ENCODE data around the gene LMO2. TPM values are rescaled to one million over a fixed set of nuclear protein-coding genes. Genes with fewer than 3 reads are reported as not detected.
A peak's percentile ranks its signal among the peaks of the same experiment; 100 is the strongest.

Gene LMO2
- total RNA-seq (ENCODE audit: low replicate concordance), result 12.7 and 13.0 TPM in 2 replicates
- long read RNA-seq, partial matches to known transcripts, result 0 of 2 reads
- long read RNA-seq, other reads (novel, unspliced or antisense), result 1 of 2 reads

- Mint-ChIP-seq H3K4me1 (ENCODE audit: unreplicated experiment) (peaks cover 14% of the 10 kb centered on the region), H3K27ac (no peak within 1 kb of the TSS), H3K36me3 (no peaks in the 10 kb centered on the region), H3K4me3 (peak within 1 kb of the TSS; percentile 3), H3K27me3 (peaks cover 4% of the 10 kb centered on the region), H3K9me3 (no peaks in the 10 kb centered on the region)
- DNase-seq (ENCODE audit: extremely low spot score, unreplicated experiment), result no peak
- no peak for TF ChIP-seq CTCF (conservative IDR thresholded peaks at IDR 0.05)
Measured at GRCh38 chr11:33891714-33892327, at the start of gene LMO2. LMO2 (minus strand) TSS chr11:33892076; CDS start chr11:33869716, 22,360 bp downstream.

DNA sequence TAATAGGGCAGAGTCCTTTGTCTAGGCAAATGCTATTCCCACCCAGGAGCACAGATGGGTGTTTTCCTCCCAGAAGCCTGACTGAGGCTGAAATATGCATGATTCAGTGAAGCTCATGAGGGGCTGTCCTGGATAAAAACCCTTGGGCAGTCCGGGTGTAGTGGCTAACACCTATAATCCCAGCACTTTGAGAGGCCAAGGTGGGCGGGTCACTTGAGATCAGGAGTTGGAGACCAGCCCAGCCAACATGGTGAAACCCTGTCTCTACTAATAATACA, 48.6 kb upstream of the LMO2 start:
- Mint-ChIP-seq H3K27ac (no peak overlapping the region), H3K36me3 (no peaks in the 10 kb centered on the region), H3K4me1 (ENCODE audit: unreplicated experiment) (peaks cover 32% of the 10 kb centered on the region), H3K4me3 (no peak overlapping the region), H3K9me3 (no peaks in the 10 kb centered on the region), H3K27me3 (no peaks in the 10 kb centered on the region)
- TF ChIP-seq CTCF (conservative IDR thresholded peaks at IDR 0.05), result no peak
- no peak for DNase-seq (ENCODE audit: extremely low spot score, unreplicated experiment)

GRCh38 chr11:33936725-33937604, 45.1 kb upstream of the LMO2 start:
- H3K36me3 Mint-ChIP-seq, result no peaks in the 10 kb centered on the region
- H3K9me3 Mint-ChIP-seq, result no peaks in the 10 kb centered on the region
- no peaks in the 10 kb centered on the region for H3K27me3 Mint-ChIP-seq
- peak overlapping the region; percentile 43 for H3K27ac Mint-ChIP-seq
- no peak for TF ChIP-seq CTCF (conservative IDR thresholded peaks at IDR 0.05)
- H3K4me1 Mint-ChIP-seq (ENCODE audit: unreplicated experiment), result peaks cover 41% of the 10 kb centered on the region
- DNase-seq (ENCODE audit: extremely low spot score, unreplicated experiment), result no peak
- peak overlapping the region; percentile 41 for H3K4me3 Mint-ChIP-seq

DNA sequence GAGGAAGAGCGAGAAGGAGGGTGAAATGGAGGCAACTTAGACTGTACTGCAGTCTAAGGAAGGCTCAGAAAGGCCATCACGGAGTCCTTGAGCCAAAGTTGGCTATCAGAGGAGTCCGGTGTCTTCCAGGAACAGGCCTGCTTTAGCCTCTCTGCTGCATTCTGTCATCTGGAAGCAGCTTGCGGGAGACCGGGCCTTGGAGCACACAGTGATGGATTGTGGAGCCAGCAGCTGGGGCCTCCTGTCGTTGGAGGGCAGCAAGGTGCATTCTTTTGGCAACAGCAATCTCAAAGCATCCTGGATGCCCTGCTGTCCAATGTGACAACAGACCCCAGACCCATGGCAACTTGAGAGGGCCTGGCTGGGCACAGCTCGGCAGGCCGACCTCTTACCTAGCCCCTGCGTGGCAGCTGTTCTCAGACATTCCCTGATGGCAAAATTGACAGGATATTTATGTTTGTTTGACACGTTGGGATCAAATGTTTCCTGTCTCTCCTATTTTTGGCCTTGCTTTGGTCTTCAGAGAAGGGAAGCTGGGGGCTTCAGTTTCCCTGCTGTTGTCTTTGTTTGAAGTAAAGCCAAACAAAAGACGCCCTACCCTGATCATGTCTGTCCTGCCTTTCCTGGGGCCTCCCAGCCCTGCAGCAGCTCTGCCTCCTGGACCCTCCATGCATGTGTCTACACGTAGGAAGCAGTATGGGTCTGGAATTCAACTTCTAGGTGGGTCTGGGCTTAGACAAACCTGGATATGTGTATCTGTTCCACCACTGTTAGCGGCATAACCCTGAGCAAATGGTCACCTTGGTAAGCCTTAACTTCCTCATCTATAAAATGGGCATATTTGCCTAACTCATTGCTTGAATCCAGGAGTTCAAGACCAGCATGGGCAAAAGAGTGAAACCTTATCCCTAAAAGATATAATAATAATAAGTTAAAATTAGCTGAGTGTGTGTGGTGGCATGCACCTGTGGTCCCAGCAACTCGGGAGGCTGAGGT, 43.9 kb upstream of the LMO2 start:
- Mint-ChIP-seq H3K36me3 (no peaks in the 10 kb centered on the region), H3K4me1 (ENCODE audit: unreplicated experiment) (peaks cover 41% of the 10 kb centered on the region), H3K27ac (no peak overlapping the region), H3K4me3 (no peak overlapping the region), H3K27me3 (no peaks in the 10 kb centered on the region), H3K9me3 (no peaks in the 10 kb centered on the region)
- no peak for TF ChIP-seq CTCF (conservative IDR thresholded peaks at IDR 0.05)
- no peak for DNase-seq (ENCODE audit: extremely low spot score, unreplicated experiment)

DNA sequence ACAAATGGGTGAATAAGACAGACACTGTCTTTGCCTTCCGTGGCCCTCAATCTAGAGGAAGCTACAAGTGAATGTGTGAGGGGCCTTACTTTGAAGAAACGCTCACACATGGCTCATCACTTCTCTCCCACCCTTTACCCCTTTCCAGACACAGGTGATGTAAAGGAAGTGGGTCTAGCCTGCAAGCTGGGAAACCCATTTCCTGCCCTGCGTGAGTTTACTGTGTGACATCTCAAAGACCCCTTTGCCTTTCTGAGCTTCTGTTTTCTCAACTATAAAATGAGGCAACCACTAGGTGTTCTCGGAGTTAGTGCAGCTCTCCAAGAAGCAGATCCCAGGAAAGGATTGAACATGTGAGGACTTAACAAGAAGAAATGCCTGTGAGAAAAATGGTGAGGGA, 43.1 kb upstream of the LMO2 start:
- Mint-ChIP-seq H3K4me1 (ENCODE audit: unreplicated experiment) (peaks cover 48% of the 10 kb centered on the region), H3K27me3 (no peaks in the 10 kb centered on the region), H3K36me3 (no peaks in the 10 kb centered on the region), H3K27ac (no peak overlapping the region), H3K9me3 (no peaks in the 10 kb centered on the region), H3K4me3 (no peak overlapping the region)
- no peak for TF ChIP-seq CTCF (conservative IDR thresholded peaks at IDR 0.05)
- no peak for DNase-seq (ENCODE audit: extremely low spot score, unreplicated experiment)

Measured in type B pancreatic cell (in vitro differentiated cells).